Measurements from ENCODE around the gene TAPBP.

DNA sequence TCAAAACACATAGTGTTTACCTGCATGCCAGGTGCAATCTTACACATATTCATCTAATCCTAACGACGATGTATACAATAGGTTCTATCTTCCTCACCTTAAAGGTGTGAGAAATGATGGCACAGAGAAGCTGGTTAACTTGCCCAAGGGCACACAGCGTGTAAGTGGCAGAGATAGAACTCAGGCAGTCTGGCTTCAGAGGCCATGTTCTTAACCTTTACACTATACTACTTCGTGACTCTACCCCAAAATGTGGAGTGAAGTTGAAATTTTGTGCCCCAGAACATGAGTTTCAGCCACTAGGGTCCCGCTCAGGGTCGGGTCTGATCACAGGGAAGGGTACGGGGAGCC is 42.8 kb downstream of the TAPBP start:
- TF ChIP-seq CTCF (IDR thresholded peaks at IDR 0.05 in 8 of 11, conservative IDR thresholded peaks at IDR 0.05 in 3 of 11) (no peak), POLR2A (IDR thresholded peaks at IDR 0.05) (no peak), POLR2AphosphoS5 (IDR thresholded peaks at IDR 0.05) (no peak)

Data from spleen (tissue), 7 donors.